ENCODE measurements around the gene P3H2.

DNA sequence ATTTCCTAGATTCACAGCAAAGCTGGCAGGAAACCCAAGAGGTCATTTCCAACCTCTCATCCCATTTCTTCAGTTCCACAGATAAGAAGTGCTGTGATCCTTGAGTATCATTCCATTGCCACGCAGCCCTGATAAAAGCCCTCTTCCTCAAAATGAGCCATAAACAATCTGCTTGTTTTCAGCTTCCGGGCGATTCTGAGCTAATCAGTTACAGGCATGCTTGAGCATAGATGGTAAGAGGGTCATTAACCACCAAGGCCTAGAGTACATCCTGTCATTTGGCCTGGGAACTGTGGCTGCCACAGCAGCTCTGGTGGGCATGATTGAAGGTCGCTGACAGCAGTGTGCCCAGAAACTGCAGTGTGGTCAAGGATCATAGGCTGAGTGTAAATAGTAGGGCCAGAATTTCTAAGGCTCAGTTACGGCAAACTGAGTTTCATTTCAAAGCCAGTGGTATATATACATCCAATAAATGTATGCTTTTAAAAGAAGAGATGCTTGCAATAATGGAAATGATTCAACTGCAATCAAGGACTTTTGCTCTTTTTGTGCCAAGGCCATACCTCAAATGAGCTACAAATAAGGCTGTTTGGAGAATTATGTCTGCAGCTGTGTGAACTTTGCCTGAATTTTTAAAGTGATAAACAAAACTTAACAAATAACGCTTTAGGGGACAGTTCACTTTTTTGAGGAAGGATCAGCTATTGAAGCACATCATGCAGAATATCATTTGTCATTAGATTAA lies 47.3 kb downstream of the P3H2 start:
- TF ChIP-seq, protein P1, sequence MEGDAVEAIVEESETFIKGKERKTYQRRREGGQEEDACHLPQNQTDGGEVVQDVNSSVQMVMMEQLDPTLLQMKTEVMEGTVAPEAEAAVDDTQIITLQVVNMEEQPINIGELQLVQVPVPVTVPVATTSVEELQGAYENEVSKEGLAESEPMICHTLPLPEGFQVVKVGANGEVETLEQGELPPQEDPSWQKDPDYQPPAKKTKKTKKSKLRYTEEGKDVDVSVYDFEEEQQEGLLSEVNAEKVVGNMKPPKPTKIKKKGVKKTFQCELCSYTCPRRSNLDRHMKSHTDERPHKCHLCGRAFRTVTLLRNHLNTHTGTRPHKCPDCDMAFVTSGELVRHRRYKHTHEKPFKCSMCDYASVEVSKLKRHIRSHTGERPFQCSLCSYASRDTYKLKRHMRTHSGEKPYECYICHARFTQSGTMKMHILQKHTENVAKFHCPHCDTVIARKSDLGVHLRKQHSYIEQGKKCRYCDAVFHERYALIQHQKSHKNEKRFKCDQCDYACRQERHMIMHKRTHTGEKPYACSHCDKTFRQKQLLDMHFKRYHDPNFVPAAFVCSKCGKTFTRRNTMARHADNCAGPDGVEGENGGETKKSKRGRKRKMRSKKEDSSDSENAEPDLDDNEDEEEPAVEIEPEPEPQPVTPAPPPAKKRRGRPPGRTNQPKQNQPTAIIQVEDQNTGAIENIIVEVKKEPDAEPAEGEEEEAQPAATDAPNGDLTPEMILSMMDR (conservative IDR thresholded peaks at IDR 0.05 in 1 of 2, IDR thresholded peaks at IDR 0.05 in 1 of 2; ENCODE audit: low read depth in 1 of 2, low read length in 2 of 2) = no peak
- TF ChIP-seq EZH2 (IDR thresholded peaks at IDR 0.05; ENCODE audit: low read length, missing control alignments) = no peak
